GM21423 (cell line): ENCODE measurements around the gene OR2AT4.
A peak's percentile ranks its signal among the peaks of the same experiment; 100 is the strongest.
"Not testable (repeated sequence)": the region's sequence is repeated elsewhere in the genome, so short reads cannot be mapped to it uniquely, and the experiment has no call there.

Experiments used
- ATAC-seq: cut with Tn5 transposase; IDR thresholded peaks from one replicate; pipeline ENCODE4 v1.9.1; 2021; ENCODE audit warnings: mild to moderate bottlenecking, moderate library complexity; ENCODE audit not compliant: unreplicated experiment

Gene OR2AT4

DNA sequence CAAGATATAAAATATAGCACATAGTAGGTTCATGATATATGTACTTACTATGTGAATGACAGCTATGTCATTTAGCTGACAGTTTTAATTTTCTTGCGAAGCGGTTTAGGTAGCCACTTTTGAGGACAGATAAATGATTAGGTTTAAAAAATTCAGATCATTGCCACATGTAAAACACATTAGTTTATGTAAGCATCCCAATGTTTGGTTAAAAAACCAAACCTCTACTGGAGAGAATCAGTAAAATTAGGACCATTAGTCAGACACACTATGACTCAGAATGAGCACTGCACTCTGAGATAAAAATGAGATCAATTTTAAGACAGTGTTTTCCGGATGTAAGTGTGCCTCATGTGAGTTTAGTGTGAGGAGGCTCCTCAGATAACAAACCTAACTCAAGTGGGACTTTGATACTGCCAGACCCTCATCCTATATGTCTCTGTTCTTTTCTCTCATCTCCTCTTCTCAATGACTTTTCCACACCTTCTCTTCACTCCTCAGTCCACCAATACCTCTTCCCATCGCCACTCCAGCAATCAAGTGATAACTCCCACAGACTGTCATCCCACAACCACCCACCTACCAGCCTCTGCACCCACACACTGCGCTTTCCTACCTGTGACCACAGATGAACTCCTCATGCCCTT lies 6.8 kb upstream of the OR2AT4 start:
- no peak for ATAC-seq

DNA sequence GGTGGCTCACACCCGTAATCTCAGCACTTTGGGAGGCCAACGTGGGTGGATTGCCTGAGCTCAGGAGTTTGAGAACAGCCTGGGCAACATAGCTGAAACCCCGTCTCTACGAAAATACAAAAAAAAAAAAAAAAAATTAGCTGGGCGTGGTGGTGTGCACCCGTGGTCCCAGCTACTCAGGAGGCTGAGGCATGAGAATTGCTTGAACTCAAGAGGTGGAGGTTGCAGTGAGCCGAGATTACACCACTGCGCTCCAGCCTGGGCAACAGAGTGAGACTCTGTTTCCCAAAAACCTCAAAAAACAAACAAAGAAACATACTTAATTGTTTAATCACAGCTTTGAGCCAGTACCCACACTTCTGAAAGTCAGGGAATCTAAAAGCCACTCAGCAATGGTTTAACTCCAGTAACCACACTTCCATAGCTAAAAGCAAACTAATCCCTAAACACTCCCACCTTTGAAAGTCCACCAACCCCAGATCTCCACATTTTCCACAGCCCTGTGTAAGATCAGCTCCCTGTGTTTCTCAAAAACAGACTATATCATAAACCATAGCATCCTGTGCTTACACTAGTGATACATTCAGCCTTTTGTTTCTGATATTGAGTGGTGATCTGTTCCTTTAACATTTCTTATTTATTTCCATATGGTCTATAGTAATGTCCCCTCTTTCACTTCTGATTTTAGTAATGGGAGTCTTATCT lies 4.9 kb upstream of the OR2AT4 start:
- ATAC-seq, result no peak

DNA sequence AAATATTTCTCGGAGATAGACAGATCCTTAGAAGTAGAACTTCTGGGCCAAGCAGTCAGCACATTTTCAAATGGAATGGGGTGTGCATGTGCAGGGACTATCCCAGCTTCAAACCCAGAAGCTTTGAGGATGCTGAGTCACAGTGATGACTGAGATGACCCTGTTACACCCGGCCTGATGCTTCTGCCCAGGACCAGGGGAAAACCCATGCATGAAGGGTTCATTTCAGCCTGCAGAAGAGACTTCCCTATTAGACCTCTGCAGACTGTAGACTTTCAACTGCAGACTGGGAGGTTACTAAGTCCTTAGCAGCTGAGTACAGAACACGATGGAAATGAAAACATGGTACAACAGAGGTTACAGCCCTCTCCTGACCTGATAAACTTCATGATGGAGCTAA lies 3.6 kb upstream of the OR2AT4 start:
- ATAC-seq, result peak; percentile 96

DNA sequence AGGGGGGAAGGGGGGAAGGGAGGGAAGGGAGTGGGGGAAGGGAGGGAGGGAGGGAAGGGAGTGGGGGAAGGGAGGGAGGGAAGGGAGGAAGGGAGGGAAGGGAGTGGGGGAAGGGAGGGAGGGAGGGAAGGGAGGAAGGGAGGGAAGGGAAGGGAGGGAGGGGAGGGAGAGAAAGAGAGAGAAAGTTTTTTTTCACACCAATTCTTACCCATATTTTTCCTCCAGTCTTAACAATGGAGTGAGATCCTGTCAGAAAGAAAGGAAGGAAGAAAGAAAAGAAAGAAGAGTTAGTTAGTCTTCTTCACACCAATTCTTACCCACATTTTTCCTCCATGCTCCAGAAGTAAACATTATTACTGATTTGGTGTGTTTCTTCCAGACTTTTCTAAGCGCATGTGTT lies 3.0 kb upstream of the OR2AT4 start:
- no peak for ATAC-seq

DNA sequence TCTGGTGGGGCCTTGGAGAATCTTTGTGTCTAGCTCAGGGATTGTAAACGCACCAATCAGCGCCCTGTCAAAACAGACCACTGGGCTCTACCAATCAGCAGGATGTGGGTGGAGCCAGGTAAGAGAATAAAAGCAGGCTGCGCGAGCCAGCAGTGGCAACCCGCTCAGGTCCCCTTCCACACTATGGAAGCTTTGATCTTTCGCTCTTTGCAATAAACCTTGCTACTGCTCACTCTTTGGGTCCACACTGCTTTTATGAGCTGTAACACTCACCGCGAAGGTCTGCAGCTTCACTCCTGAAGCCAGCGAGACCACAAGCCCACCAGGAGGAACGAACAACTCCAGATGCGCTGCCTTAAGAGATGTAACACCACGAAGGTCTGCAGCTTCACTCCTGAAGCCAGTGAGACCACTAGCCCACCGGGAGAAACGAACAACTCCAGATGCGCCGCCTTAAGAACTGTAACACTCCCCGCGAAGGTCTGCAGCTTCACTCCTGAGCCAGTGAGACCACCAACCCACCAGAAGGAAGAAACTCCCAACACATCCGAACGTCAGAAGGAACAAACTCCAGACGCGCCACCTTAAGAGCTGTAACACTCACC lies 2.3 kb upstream of the OR2AT4 start:
- not testable (repeated sequence) for ATAC-seq

DNA sequence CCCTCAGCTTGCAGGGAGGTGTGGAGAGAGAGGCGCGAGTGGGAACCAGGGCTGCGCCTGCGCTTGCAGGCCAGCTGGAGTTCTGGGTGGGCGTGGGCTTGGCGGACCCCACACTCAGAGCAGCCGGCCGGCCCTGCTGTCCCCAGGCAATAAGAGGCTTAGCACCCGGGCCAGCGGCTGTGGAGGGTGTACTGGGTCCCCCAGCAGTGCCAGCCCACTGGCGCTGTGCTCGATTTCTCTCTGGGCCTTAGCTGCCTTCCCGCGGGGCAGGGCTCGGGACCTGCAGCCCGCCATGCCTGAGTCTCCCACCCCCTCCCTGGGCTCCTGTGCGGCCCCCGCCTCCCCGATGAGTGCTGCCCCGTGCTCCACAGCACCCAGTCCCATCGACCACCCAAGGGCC lies 1.5 kb upstream of the OR2AT4 start:
- ATAC-seq, result not testable (repeated sequence)

DNA sequence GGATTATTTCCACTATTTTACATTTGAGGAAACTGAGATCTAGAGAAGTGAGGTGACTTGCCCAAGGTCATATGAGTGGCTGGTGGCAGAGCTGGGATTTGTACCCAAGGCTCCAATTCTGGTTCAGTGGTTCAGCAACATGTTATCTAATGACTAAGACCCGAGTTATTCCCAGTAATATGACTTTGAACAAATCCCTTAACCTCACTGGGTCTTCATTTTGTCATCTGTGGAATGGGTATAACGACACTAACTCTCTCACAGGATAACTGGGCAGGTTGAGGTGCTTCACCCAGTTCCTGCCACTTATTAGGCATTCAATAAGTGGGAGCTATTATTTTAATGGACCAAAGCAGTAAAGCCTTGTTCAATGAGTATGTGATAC lies 489 bp upstream of the OR2AT4 start:
- no peak for ATAC-seq

DNA sequence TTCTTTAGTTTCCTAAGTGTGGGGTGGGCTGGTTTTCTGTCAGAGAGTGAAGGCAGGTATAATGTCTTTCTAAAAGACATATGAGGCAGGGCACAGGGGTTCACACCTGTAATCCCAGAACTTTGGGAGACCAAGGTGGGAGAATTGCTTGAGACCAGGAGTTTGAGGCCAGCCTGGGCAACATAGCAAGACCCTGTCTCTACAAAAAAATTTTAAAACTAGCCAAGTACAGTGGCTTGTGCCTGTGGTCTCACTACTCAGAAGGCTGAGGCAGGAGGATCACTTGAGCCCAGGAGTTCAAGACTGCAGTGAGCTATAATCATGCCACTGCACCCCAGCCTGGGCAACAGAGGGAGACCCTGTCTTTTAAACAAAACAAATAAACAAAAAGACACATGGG lies 2.3 kb downstream of the OR2AT4 start:
- not testable (repeated sequence) for ATAC-seq

DNA sequence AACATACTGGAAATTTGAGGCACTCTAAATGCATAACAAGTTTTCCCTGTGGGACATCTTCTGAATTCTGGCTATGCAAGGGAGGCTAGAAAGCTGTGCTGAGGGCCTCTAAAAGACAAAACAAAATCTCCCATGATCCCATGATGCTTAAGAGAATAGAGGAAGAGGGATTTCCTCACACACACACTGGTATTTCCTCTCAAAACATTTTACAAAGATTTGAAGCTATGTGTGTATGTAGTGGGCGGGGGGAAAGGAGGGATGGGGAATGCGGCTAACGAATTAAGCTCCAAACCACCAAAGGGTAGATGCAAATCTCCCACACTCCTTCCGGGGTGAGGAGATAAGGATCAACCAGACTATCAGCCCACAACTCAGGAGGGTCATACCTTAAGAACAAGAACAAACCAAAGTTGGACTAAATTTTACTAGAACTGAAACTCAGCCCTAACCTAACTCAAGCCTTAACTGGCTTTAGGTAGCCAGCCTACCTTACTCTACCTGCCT lies 6.0 kb downstream of the OR2AT4 start:
- no peak for ATAC-seq

DNA sequence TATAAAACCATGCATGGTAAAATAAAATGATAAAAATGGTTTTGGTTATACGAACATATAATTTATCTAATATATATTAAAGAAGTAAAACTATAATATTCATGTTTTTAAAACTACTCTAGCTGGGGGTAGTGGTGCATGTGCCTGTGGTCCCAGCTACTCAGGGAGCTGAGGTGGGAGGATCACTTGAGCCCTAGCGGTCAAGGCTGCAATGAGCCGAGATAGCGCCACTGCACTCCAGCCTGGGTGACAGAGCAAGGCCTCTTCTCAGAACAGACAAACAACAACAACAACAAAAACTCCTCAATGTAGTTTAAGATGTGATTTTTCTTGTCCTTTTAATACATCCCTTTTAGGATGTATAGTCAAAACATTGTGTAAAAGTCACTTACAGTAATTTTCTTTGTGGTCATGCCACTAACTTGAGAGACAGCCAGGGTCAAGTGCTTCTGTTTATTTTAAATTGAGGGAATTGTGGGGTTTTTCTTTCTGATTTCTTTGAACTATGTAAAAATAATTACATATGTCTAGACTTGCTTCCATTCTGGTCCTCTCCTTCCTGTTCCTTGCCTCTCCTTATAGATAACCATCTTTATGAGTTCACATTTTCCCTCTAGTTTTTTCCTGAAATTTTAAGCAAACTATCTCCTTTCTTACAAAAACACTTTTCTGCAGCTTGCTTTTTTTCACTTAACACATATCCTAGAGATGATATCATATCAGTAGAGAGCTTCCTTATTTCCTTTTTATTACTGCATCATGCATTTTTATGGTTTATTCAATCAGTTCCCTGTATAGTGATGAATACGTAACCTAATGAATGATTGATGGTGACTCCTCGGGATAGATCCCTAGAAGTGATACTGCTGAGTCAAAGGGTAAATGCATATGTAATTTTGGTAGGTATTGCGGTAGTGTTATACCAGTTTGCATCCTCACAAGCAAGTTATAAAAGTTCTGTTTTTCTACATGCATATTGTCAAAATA lies 9.1 kb downstream of the OR2AT4 start:
- ATAC-seq, result no peak

DNA sequence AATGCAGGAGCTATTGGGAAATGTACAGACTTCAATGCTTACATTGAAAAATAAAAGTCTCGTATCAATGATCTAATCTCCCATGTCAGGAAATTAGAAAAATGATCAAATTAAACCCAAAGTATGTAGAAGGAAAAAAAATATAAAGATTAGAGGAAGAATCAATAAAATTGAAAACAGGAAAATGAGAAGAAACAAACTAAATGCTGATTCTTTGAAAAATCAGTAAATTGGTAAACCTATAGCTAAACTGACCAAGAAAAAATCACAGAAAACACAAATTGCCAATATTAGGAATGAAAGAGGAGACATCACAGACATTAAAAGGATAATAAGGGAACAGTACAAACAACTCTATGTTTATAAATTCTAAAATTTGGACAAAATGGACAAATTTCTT lies 11.8 kb downstream of the OR2AT4 start:
- no peak for ATAC-seq

DNA sequence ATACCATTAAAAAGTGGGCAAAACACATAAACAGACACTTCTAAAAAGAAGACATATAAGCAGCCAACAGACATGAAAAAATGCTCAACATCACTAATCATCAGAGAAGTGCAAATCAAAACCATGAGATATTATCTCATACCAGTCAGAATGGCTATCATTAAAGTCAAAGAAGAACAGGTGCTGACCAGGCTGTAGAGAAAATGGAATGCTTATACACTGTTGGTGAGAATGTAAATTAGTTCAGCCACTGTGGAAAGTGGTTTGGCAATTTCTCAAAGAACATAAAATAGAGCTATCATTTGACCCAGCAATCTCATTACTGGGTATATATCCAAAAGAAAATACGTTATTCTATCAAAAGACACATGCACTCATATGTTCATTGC lies 13.5 kb downstream of the OR2AT4 start:
- ATAC-seq, result no peak

DNA sequence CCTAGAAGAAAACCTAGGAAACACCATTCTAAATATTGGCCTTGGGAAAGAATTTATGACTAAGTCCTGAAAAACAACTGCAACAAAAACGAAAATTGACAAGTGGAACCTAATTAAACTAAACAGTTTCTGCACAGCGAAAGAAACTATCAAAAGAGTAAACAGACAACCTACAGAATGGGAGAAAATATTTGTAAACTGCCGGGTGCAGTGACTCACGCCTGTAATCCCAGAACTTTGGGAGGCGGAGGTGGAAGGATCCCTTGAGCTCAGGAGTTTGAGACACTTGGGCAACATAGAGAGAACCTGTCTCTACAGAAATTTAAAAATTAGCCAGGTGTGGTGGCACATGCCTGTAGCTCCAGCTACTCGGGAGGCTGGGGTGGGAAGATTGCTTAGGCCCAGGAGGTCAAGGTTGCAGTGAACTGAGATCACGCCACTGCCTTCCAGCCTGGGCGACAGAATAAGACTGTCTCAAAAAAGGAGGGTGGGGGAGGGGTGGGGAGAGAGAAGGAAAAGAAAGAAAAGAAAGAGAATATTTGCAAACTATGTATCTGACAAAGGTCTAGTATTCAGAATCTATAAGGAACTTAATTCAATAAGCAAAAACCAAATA lies 14.0 kb downstream of the OR2AT4 start:
- no peak for ATAC-seq

DNA sequence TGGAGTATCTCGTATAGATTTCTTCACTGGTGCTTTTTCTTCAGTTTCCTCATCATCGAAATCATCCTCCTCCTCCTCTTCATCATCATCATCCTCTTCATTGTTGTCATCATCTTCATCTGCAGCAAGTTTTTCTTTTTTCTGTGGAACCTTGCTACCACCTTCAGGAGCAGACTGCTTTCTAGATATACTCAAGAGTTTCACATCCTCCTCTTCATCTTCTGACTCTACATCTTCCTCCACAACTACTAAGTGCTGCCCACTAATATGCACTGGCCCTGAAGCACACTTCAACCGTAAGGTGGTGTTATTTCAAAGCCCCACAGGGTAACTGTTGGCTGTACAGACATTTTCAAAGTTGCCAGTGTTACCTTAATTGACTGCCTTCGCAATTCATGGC lies 17.1 kb downstream of the OR2AT4 start:
- ATAC-seq, result no peak

DNA sequence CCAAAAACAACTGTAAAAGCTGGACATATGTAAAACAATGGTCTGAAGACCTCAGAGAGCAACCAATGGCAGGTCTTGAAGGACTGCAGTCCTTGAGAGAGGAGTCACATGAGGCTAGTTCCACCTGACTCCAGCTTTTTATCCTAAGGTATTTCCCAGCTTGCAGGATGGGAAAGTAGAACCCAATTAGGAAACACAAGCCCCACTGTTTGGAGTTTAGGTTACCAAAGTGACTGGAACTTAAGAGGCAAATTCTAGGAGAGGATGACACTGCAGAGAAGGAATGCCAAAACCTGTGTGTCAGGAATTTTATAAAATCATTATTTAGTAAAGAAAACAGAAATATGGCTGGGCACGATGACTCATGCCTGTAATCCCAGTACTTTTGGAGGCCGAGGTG lies 18.4 kb downstream of the OR2AT4 start:
- ATAC-seq, result no peak

DNA sequence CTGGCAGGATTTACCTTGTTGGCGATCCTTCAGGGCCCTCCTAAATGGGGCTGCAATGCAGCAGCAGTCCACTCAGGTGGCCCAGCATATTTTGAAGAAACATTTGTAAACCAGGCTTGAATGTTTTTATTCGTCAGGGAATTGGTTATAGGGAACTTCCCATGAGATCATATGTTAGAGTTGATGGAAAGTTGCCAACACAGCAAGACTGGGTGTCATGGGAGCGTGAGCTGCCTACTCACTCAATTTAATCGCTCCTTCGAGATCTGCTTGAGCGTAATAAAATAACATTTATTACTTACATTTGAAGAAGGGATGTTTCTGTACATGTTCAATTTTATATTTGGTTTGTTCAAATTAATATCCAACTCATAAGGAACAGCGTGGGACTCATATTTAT lies 19.4 kb downstream of the OR2AT4 start:
- ATAC-seq, result no peak

DNA sequence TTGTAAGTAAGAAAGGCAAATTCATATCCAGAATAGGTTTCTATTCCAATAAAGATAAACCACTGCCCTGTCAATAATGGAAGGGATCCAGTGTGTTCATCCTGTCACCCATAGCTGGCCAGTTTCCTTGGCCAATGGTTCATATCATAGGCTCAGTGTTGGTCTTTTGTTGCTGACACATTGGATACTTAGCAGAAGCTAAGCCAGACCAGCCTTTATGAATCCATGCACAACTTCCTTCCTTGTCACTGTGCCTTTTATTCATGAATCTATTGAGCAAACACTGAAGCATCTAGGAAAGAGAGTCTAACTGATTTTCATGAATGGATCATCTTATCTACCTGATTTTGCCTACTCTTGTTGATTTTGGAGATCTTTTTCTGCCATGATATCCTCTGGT lies 20.0 kb downstream of the OR2AT4 start:
- no peak for ATAC-seq

DNA sequence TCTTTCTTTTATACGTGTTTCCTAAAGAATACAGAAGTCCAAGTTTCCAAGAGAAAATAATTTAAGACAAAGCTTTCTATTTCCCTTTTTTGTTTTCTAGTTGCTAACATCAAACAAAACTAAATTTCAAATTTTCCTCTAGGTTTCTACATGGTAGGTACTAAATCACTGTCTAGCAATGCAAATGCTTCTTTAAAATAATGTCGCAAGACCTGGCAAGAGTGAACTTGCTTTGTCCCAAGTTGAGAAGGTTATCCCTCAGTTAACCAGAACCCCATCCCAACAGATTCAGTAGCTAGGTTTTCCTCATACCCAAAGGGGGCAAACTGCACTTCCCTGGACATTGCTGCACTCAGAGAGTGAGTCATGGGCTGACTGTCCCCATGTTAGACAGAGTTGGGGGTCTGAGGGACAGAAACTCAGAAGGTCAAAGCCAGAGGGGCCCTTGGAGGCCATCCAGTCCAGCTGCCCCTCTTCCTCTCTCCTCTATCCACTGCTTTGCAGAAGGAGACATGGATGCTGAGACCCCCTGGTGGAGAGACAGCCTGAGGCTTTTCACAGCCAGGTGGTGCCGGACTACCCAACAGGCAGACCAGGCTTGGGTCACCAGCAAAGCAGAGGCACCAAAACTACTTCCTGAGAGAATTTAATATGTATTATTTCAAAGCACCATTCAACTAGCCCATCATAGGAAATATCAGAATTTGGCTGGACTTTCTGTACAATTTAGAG lies 23.1 kb downstream of the OR2AT4 start:
- no peak for ATAC-seq

DNA sequence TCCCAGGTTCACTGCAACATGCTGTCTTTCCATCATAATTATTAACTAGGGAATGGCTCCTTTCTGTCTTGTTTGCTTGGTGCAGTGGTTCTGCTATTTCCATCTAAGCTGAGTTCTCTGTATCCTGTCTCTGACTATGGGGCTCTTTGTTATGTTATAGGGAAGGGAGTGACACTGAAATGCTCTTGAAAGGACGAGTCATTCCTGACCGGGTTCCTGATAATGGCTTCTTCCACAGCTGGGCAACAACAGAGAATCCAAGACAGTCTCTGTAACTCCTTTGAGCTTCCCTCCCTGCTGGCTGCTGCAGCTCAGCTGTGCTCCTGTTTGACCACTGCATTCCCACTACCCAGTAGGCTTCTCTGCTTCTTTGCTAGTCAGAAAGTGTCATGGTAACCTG lies 24.1 kb downstream of the OR2AT4 start:
- no peak for ATAC-seq

DNA sequence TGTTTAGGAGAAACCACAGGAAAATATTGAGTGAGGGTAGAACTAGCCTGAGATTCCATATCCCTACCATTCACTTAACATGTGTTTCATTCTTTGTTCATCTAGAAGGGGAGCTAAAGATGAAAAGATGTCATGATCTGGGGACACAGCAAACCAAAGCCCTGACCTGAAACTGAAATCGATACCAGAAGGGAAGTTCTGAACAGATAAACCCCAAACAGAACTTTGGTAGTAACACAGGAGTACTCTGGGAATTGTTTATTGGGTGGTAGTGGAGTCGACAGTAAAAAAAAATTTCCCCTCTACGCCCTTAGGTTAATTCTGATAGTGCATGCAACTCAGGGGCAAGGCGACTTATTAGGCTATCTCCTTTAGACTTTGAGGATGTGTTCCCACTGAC lies 27.2 kb downstream of the OR2AT4 start:
- ATAC-seq, result no peak
